GM19351 (cell line): ENCODE data around the gene RNF145.
"Not testable (repeated sequence)": the region's sequence is repeated elsewhere in the genome, so short reads cannot be mapped to it uniquely, and the experiment has no call there.

Experiments
- ATAC-seq: cut with Tn5 transposase; IDR thresholded peaks from one replicate; pipeline ENCODE4 v1.9.1; 2021; ENCODE audit warnings: mild to moderate bottlenecking, moderate library complexity; ENCODE audit not compliant: unreplicated experiment

RNF145 gene

DNA sequence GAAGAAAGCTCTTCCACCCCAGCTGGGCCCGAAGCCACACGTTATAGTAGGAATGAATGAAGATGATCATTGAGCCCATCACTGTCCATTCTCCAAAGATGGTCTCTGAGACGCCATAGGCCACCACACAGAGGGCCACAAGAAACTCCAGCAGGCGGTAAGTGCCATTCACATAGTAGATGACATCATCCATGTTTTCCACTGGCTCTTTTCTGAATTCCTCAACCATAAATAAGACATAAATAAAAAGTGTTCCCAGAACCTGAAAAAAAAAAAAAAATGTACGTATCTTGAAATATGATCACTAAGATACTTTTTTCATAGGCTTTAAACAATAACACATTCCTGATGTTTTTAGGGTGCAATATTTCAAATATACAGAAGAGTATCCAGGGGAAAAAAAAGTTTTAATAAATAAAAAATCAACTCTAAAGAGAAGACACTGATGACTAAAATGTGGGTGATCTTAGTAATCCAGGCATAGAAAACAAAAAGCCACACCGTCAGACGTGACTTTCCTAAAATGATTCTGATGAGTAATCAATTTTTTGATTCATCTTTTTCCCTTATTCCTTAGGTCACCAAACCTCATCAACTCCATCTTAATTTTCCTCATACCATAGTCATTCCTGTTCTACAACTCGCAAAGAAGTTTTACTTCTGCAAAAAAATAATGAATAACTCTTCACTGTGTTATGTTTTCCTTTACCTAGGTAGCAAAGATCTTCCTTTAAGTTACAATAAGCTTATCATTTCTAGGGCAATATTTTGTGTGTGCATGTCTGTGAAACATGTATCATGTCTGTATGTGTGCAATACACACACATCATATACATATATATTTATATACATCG lies 47.8 kb downstream of the RNF145 start:
- ATAC-seq, result no peak

DNA sequence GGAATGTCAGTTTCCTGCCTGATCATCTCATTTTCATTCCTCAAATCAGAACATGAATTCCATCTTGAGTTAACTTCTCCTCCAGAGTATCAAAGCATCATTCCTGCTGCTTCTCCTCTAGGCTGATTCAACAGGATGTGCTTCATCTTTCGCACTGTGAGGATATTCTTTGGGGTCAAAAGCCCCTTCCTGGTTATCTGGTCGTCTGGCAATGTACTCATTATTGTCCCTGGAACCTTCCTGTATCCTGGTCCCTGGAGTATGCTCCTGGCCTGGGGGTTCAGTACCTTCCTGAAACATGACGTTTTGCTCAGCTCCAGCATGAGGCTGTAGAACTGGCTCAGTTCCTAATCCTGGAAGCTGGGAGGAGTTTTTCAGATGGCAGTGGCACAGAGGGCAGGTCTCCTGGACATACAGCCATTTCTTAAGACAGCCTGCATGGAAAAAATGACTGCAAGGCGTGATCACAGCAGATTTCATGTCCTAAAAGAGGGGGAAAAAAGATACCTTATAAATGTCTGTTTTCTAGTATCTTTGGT lies 50.7 kb downstream of the RNF145 start:
- ATAC-seq, result not testable (repeated sequence)

DNA sequence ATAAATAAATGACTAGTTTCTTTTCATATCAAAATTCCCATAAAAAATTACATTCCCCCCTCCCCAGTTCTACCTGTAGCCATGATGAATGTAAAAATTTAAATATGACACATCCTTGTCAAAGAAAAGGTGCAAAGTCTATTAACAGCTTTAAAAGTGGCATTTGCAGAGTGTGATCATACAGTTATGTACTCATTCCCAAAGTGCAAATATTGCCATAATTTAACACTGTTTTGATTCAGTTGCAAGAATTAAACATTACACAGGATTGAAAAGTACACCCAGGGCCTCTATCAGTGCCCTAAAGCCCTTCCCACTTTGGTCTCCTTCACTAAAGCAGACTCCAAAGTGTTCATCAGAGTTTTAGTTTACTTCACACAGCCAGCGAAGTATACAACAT lies 51.8 kb downstream of the RNF145 start:
- no peak for ATAC-seq

DNA sequence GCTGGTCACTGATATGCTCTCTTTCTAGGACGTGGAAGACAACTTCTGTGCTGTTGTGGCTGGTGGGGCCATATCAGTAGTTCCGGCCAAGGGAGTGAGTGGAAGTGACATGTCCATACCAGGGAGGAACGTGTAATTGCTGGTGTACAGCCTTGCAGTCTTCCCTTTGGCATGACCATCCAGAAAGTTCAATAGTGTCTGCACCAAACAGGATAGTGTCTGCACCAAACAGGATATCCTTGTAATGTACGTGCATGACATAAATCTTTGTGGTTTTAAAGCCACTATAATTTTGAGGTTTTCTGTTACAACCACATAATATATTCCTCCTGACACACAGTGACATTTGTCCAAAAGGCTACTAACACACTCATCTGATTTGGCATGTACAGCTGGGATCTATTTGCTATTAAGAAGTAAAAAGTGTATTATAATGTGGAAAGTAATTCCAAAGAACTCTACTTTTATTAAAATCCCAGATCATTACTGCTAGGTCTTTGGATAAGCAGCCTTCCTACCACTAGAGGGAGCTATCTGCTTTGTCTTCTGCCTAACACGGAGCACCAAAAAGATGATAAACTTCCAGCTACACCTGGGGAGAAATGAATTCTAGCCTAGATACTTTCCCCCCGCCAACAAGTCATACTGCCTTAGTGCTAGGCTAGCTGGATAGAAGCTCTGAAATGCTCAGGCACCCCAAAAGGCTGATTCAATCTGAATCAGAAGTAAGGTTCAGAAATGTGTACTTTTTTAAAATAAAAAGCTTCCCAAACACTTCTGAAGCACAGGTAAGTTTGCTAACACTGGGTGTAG lies 52.7 kb downstream of the RNF145 start:
- ATAC-seq, result peak; percentile 69

DNA sequence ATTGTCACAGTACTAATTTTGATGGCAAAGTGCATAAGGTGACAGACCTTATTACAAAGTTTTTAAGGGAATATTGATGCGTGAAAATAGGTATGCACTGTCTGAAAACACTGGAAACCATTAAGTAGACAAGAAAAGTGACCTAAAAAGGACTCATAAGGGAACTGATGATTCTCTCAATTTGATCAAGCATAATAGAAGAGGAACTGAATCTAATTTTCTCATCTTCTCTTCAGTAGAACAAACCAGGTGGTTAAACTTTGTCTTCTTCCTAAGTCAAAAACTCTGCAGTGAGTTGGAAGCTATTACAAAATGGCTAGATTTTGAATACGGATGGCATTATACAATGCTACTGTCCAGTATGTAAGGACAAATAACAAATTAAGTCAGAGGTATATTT lies 53.4 kb downstream of the RNF145 start:
- no peak for ATAC-seq

DNA sequence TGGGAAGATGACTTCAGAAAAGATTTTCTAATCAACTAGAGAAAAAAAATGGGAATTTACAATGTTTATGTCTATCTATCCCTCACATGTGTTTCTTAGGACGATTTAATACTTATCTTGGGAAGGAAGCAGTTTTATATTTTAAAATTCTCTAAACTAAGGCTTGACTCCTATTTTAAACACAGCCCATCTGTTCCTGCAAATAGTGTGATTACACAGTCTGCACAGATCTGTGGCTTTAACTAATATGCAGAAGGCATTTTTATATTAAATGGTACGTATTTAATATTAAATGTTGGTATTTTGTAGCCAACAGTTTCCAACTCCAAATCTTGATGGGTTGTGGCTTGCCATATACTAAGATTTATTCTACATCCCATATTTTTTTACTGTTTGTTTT lies 56.5 kb downstream of the RNF145 start:
- no peak for ATAC-seq

DNA sequence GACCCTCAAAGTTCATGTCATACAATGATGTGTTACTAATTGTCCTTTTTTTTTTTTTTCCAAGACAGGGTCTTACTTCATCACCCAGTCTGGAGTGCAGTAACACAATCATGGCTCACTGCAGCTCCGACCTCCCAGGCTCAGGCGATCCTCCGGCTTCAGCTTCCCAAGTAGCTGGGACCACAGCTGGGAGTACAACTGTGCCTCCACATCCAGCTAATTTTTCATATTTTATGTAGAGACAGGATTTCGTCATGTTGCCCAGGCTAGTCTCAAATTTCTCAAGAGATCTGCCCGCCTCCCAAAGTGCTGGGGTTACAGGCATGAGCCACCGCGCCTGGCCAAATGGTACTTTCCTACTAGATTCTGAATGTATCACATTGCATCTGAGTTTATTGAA lies 60.3 kb downstream of the RNF145 start:
- no peak for ATAC-seq

DNA sequence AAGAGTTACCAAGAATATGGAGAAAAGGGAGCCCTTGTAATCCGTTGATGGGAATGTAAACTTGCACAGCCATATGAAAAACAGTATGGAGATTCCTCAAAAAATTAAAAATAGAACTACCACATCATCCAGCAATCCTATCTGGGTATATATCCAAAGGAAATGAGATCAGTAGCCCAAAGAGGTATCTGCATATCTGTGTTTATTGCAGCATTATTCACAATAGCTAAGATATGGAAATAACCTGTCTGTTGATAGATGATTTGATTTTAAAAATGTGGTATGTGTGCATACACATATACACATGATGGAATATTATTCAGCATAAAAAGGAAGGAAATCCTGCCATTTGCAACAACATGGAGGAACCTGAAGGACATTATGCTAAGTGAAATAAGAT lies 61.4 kb downstream of the RNF145 start:
- ATAC-seq, result no peak

DNA sequence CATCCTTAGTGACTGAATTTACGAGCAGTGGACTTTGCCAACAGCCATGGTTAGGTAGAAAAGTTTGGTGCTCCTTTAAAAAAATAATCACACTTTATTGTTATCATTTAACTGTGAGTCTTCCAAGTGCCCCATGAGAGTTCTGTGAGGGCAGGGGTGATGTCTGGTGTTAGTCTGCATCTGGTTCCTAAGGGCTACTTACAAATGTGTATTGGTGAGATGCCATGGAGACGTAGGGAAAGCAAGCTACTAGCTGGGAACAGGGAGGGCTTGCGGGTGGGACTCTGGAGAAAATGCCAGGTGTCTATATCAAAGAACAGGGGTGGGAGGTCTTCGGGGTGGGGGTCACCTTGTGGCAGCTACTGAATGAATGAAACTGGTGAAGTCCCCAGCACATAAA lies 62.5 kb downstream of the RNF145 start:
- ATAC-seq, result no peak

DNA sequence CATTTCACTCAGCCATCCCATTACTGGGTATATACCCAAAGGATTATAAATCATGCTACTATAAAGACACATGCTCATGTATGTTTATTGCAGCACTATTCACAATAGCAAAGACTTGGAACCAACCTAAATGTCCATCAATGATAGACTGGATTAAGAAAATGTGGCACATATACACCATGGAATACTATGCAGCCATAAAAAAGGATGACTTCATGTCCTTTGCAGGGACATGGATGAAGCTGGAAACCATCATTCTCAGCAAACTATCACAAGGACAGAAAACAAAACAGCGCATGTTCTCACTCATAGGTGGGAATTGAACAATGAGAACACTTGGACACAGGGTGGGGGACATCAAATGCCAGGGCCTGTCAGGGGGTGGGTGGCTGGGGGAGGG lies 64.2 kb downstream of the RNF145 start:
- not testable (repeated sequence) for ATAC-seq

DNA sequence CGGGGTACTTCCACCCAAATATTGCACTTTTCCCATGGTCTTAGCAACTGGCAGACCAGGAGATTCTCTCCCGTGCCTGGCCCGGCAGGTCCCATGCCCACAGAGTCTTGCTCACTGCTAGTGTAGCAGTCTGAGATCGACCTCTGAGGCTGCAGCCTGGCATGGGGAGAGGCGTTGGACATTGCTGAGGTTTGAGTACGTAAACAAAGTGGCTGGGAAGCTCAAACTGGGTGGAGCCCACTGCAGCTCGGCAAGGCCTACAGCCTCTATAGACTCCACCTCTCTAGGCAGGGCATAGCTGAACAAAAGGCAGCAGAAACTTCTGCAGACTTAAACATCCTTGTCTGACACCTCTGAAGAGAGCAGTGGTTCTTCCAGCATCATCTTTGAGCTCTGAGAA lies 69.6 kb downstream of the RNF145 start:
- no peak for ATAC-seq

DNA sequence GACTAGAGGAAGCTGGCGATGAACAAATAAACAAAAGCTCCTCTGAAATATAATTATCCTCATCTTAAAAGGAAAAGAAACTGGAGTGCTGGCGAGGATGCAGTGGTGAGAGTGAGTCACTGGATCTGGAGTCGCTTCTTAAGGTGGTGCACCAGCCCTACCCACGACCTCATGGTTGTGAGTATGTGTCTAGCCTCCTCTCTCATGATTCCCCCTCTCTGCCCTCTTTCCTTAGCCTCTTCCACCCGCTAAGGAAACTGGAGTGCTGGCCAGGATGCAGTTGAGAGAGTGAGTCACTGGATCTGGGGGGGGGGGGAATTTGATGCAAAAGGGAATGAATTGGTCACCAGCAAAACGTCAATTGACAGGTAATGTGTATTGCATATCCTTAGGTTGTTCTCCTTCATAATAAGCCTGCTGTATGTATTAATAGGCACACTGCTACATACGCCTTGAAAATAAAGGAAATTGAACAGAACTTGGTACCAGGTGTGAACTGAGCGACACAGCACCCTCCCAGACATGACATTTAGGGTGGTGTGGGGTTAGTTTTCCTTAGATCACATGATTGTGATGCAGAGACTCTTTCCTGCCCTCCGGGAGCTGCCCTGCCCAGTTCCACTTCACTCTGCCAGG lies 73.3 kb downstream of the RNF145 start:
- ATAC-seq, result no peak

DNA sequence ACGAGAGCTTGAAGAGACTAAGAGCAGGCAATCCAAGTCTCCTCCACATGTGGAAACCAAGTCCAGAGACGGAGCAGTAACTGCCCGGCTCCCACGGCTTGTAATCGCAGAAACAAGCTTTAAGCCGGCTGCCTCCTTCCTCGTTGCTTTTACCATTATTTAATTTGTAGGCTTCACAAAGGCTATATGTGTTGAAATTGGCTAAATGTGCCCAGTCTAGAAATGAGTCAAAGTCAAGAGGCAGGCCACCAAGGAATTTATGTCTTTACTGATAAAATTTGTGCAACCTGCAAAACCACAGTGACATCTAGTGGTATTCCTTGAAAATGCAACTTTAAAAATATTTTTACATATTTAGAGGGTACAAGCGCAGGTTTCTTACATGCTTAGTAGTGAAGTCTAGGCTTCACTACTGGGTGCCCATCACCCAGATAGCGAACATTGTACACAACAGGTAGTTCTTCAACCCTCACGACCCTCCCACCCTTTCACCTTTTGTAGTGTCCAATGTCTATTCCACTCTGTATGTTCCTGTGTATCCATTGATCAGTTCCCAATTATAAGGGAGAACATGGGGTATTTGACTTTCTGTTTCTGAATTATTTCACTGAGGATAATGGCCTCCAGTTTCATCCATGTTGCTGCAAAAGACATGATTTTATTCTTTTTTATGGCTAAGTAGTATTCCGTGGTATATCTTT lies 76.2 kb downstream of the RNF145 start:
- ATAC-seq, result peak; percentile 61

DNA sequence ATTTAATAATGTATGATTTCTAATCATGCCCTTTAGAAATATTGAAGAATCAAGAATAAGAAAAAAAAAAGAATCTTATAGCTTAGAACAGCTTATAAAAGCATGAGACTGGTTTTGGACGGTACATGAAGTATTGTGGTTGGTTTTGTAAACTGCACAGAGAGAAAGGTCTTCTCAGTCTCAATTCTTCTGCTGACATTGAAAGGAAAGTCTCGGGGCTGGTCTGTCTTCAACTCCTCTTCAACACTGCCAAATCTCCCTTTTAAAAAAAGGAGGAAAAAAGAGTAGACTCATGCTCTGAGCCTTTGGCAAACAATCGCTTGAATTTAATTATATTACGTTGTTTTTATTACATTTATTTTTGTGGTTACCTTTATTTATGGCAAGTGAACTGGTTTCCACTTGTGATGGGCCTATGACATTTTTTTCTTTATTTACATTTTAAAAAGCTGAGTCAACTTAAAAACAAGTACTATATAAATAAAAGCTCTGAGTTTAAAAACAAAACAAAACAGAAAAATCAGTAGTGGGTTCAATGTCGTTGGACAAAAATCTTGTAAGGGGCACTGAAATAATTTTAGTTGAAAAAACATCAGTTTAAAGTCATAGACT lies 76.8 kb downstream of the RNF145 start:
- no peak for ATAC-seq

DNA sequence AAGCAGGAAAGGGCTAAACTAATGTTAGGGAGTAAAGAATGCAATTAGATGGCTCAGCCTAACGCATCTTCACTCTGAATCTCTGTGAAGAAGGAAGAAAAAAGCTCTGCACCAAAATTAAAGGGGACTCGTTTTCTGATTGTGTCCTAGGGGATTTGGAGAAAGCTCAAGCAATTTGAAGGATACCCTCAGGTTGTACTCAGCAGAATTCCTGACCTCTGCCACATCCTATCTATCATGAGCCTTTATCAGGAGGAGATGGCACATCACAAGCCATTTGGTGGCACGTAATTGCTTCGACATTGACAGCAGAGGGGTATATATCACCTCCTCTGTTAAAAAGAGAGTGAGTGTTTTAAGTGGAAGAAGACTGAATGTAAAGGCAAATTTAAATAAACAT lies 77.4 kb downstream of the RNF145 start:
- ATAC-seq, result no peak

DNA sequence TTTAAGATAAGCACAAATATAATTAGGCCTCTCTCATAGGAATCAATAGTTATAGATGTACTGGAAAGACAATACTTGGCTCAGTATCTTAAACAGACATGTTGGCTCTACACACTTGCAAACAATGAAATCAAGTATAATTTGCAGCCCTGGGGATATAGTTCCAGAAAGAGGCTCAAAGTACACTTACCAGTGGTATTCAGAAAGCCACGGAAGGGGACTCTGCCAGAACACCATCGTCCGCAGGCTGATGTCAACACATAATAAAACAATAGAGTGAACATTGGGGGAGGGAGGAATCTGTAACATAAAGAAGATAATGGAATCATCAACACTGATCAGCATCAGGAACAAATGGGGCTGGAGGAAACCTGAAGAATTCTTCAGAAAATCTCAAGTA lies 78.5 kb downstream of the RNF145 start:
- ATAC-seq, result no peak

DNA sequence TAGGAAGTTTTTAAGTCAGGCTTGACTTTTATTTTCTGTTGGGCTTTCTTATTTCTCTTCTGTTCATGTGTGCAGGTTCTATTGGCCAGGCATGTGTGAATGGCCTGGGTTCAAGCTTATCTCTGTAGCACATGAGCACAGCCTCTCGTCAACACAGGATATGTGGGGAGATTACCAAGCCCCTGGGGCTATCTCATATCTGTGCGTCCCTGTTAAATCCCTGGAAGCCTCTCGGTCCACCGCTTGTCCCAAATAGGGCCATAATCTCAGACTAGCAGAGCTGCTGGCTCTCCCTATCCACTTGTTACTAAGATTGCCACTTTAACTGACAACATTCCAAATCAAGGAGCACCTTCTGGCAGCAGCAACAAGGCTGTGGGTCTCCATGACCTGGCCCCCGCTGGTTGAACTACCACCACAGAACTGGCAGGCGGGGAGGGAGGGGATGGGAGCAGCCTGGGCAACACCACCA lies 81.2 kb downstream of the RNF145 start:
- ATAC-seq, result no peak

DNA sequence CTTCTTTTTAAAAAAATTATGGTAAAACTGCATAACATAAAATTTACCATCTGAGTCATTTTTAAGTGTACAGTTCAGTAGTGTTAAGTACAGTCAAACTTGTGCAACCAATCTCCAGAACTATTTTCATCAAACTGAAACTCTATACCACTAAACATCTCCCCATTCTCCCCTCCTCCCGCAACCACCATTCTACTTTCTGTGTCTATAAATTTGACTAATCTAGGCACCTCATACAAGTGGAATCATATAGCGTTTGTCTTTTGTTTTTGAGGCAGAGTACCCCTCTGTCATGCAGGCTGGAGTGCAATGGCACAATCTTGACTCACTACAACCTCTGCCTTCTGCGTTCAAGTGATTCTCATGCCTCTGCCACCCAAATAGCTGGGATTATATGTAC lies 85.7 kb downstream of the RNF145 start:
- ATAC-seq, result peak; percentile 50

DNA sequence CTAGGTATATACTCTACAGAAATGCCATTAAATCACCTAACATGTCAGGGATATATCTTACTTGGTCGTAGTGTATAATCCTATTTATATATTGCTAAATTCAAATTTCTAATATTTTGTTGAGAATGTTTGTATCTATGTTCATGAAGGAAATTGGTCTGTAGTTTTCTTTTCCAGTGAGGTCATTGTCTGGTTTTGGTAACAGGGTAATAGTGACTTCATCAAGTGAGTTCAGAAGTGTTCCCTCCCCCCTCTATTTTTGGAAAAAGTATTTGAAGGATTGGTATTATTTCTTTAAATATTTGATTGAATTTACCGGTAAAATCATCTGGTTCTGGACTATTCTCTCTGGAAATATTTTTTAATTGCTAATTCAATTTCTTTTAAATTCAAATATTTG lies 86.2 kb downstream of the RNF145 start:
- ATAC-seq, result no peak

DNA sequence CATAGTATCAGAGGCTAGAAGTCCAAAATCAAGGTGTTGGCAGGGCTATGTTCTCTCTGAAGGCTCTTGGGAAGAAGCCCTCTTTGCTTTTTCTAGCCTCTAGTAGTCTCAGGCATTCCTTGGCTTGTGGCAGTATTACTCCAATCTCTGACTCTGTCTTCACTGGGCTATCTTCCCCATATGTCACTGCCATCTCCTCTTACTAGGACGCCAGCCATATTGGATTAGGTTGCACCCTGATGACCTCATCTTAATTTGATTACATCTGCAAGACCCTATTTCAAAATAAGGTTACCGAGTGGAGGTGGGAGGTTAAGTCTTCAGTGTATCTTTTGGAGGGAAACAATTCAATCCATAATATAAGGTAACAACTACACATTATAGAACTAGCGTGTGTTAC lies 88.3 kb downstream of the RNF145 start:
- ATAC-seq, result no peak
